WTC11 (cell line): ENCODE measurements around the gene CTTNBP2NL. TPM values are rescaled to one million over a fixed set of nuclear protein-coding genes. Genes with fewer than 3 reads are reported as not detected.

ENCODE experiments used
- ATAC-seq: fragments of 200-7000 bp; cut with Tn5 transposase; 2 replicates; pipeline ENCODE4 v1.10.0; 2021; ENCODE audit warnings: mild to moderate bottlenecking, moderate library complexity
- CTCF ChIA-PET: fragments of 300-600 bp; sonication (Branson Sonifier 250); formaldehyde crosslinking; loops from one replicate; lab custom pipeline; 2021; ENCODE audit warnings: antibody characterized with exemption; lab: Charles Lee
- POLR2A ChIA-PET: fragments of 350-600 bp; sonication (Branson Sonifier 250); formaldehyde crosslinking; loops from one replicate; lab custom pipeline; 2021; ENCODE audit warnings: antibody characterized with exemption; lab: Charles Lee
- DNase-seq: peaks from one replicate; pipeline ENCODE4 v3.0.0; 2021; ENCODE audit warnings: low spot score
- H3K27ac Mint-ChIP-seq: 2 replicates; pipeline ENCODE4 v1.8.0; 2021; ENCODE audit warnings: mixed read lengths
- H3K27me3 Mint-ChIP-seq: 2 replicates; pipeline ENCODE4 v1.8.0; 2021; ENCODE audit warnings: low read depth, mild to moderate bottlenecking, moderate library complexity, mixed read lengths
- H3K36me3 Mint-ChIP-seq: 2 replicates; pipeline ENCODE4 v1.8.0; 2021; ENCODE audit warnings: mixed read lengths
- H3K4me1 Mint-ChIP-seq: 2 replicates; pipeline ENCODE4 v1.8.0; 2022; ENCODE audit warnings: mixed read lengths
- H3K4me3 Mint-ChIP-seq: 2 replicates; pipeline ENCODE4 v1.8.0; 2021; ENCODE audit warnings: mild to moderate bottlenecking, moderate library complexity, mixed read lengths
- H3K9me3 Mint-ChIP-seq: 2 replicates; pipeline ENCODE4 v1.8.0; 2021; ENCODE audit warnings: mixed read lengths
- ELF4 ChIP-seq: sonication (generic); formaldehyde crosslinking; IDR thresholded peaks from 2 replicates; pipeline ENCODE4 v1.8.1; 2022; ENCODE audit warnings: low read depth, mild to moderate bottlenecking, moderate library complexity, missing genetic modification reagents
- FOXJ3 ChIP-seq: sonication (generic); formaldehyde crosslinking; IDR thresholded peaks from 2 replicates; pipeline ENCODE4 v1.9.0; 2021; ENCODE audit warnings: missing genetic modification reagents, mild to moderate bottlenecking, borderline replicate concordance
- GTF2I ChIP-seq: fragments of 250-450 bp; sonication (Bioruptor Pico); conservative IDR thresholded peaks from 2 replicates; pipeline ENCODE4 v1.4.0; 2021; ENCODE audit warnings: mild to moderate bottlenecking
- JUN ChIP-seq: sonication (generic); formaldehyde crosslinking; IDR thresholded peaks from 2 replicates; pipeline ENCODE4 v1.8.0; 2023; ENCODE audit warnings: mild to moderate bottlenecking, missing genetic modification reagents
- MYBL2 ChIP-seq: sonication (generic); formaldehyde crosslinking; IDR thresholded peaks from 2 replicates; pipeline ENCODE4 v1.8.1; 2023; ENCODE audit warnings: mild to moderate bottlenecking, moderate library complexity, missing genetic modification reagents
- NR2C2 ChIP-seq: sonication (generic); formaldehyde crosslinking; IDR thresholded peaks from 2 replicates; pipeline ENCODE4 v1.8.0; 2022; ENCODE audit warnings: mild to moderate bottlenecking, missing genetic modification reagents
- SP1 ChIP-seq: sonication (generic); formaldehyde crosslinking; conservative IDR thresholded peaks from 2 replicates; pipeline ENCODE4 v1.8.1; 2022; ENCODE audit warnings: missing genetic modification reagents
- TCF7 ChIP-seq: sonication (generic); formaldehyde crosslinking; IDR thresholded peaks from 2 replicates; pipeline ENCODE4 v1.8.0; 2022; ENCODE audit warnings: mild to moderate bottlenecking, low read depth, missing genetic modification reagents, moderate library complexity
- ZBTB21 ChIP-seq: sonication (generic); formaldehyde crosslinking; IDR thresholded peaks from 2 replicates; pipeline ENCODE4 v1.8.1; 2023; ENCODE audit warnings: mild to moderate bottlenecking, missing genetic modification reagents, borderline replicate concordance
- ZNF232 ChIP-seq: sonication (generic); formaldehyde crosslinking; IDR thresholded peaks from 2 replicates; pipeline ENCODE4 v1.8.0; 2022; ENCODE audit warnings: mild to moderate bottlenecking, missing genetic modification reagents
- ZNF317 ChIP-seq: sonication (generic); formaldehyde crosslinking; IDR thresholded peaks from 2 replicates; pipeline ENCODE4 v1.8.1; 2023; ENCODE audit warnings: low read depth, mild to moderate bottlenecking, moderate library complexity, missing genetic modification reagents, borderline replicate concordance
- ZNF671 ChIP-seq: fragments of 250-450 bp; sonication (Bioruptor Pico); IDR thresholded peaks from 2 replicates; pipeline ENCODE4 v1.8.0; 2021; ENCODE audit warnings: mild to moderate bottlenecking
- total RNA-seq: library from RNA; stranded (reverse); gene quantifications from 3 replicates; pipeline ENCODE4 v1.2.3, GENCODE V29; 2021
- TF ChIP-seq, protein P1 (sequence below): fragments of 250-450 bp; sonication (Bioruptor Pico); IDR thresholded peaks from 2 replicates; pipeline ENCODE4 v1.9.0; 2021; ENCODE audit warnings: moderate library complexity, mild to moderate bottlenecking, inconsistent platforms, borderline replicate concordance
- TF ChIP-seq, protein P2 (sequence below): sonication (generic); formaldehyde crosslinking; IDR thresholded peaks from 2 replicates; pipeline ENCODE4 v1.8.1; 2022; ENCODE audit warnings: low read depth, missing genetic modification reagents, borderline replicate concordance
- TF ChIP-seq, protein P3 (sequence below): sonication (generic); formaldehyde crosslinking; IDR thresholded peaks from 2 replicates; pipeline ENCODE4 v1.8.0; 2022; ENCODE audit warnings: mild to moderate bottlenecking, missing genetic modification reagents
- TF ChIP-seq, protein P4 (sequence below): fragments of 250-450 bp; sonication (Bioruptor Pico); IDR thresholded peaks from 2 replicates; pipeline ENCODE4 v1.9.0; 2021; ENCODE audit warnings: mild to moderate bottlenecking
- TF ChIP-seq, protein P5 (sequence below): sonication (generic); formaldehyde crosslinking; IDR thresholded peaks from 2 replicates; pipeline ENCODE4 v1.8.1; 2022; ENCODE audit warnings: mild to moderate bottlenecking, missing genetic modification reagents, moderate library complexity, borderline replicate concordance
- TF ChIP-seq, protein P6 (sequence below): sonication (generic); formaldehyde crosslinking; conservative IDR thresholded peaks from 2 replicates; pipeline ENCODE4 v1.8.1; 2022; ENCODE audit warnings: mild to moderate bottlenecking, missing genetic modification reagents
- TF ChIP-seq, protein P7 (sequence below): sonication (generic); formaldehyde crosslinking; IDR thresholded peaks from 2 replicates; pipeline ENCODE4 v1.8.0; 2023; ENCODE audit warnings: missing genetic modification reagents, mild to moderate bottlenecking, borderline replicate concordance

CTTNBP2NL gene
- total RNA-seq, 1 experiment from 2014 or later, result 32.8 TPM

DNA sequence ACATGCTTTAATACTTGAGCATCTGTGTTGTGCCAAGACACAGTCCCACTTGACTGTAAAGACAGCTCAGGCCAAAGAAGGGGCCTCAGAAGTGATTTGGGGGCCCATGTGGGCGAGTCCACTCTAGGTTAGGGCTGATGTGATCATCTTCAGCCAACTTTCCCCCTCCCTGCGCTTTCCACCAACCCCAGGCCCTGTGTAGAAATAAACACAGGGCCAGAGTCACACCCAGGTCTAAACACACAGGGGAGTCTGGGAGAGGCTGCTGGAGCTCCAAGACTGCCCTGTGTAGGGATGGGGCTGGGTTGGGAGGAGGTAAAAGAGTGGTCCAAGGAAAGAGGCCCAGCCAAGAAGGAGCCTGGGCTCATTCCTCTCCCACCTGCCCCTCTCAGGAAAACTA, 110.3 kb downstream of the CTTNBP2NL start:
- ChIA-PET POLR2A (no interaction called here), CTCF (no interaction called here)
- no peak for DNase-seq
- TF ChIP-seq MYBL2 (CRISPR knock-in tag) (no peak), ZBTB21 (CRISPR knock-in tag) (no peak)
- TF ChIP-seq, protein P1, sequence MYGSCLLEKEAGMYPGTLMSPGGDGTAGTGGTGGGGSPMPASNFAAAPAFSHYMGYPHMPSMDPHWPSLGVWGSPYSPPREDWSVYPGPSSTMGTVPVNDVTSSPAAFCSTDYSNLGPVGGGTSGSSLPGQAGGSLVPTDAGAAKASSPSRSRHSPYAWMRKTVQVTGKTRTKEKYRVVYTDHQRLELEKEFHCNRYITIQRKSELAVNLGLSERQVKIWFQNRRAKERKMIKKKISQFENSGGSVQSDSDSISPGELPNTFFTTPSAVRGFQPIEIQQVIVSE, result no peak
- Mint-ChIP-seq H3K36me3 (no peaks in the 10 kb centered on the region), H3K4me3 (no peak overlapping the region), H3K27me3 (peaks cover 95% of the 10 kb centered on the region), H3K4me1 (peaks cover 26% of the 10 kb centered on the region), H3K27ac (no peak overlapping the region), H3K9me3 (no peaks in the 10 kb centered on the region)
- no peak for ATAC-seq

DNA sequence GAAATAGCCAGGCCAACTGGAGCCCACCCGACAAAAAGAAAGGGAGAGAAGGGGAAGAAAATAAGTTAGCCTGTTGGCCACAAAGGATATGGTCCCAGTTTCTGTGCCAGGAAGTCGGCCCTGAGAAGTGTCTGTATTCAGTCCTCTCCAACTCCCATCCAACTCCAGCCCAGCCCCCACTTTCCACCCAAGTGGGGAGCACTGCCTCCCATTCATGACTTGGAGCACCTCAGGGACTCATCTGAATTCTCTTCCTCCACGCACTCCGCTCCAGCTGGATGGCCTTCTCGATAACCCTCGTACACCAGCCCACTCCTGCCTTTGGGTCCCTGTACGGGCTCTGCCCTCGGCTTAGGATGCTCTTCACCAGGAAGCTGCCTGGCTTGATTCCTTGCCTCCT, 110.7 kb downstream of the CTTNBP2NL start:
- H3K9me3 Mint-ChIP-seq, result no peaks in the 10 kb centered on the region
- peaks cover 23% of the 10 kb centered on the region for H3K4me1 Mint-ChIP-seq
- ChIA-PET CTCF (interaction anchor here (0.5 kb wide), 1 partner anchor 116 kb away, joined by 3 read pairs; no protein-coding TSS in a partner anchor), POLR2A (no interaction called here)
- peak overlapping the region; percentile 83; the same call in 1 of the 2 replicates for H3K4me3 Mint-ChIP-seq
- ATAC-seq (no peak), DNase-seq (no peak)
- no peak overlapping the region for H3K27ac Mint-ChIP-seq
- no peaks in the 10 kb centered on the region for H3K36me3 Mint-ChIP-seq
- peaks cover 95% of the 10 kb centered on the region for H3K27me3 Mint-ChIP-seq
- TF ChIP-seq SP1 (CRISPR knock-in tag) (no peak), GTF2I (CRISPR knock-in tag) (no peak), JUN (no peak), TCF7 (no peak), ELF4 (CRISPR knock-in tag) (no peak), FOXJ3 (CRISPR knock-in tag) (no peak), ZNF317 (CRISPR knock-in tag) (no peak), ZNF232 (CRISPR knock-in tag) (no peak), NR2C2 (CRISPR knock-in tag) (no peak), ZNF671 (CRISPR knock-in tag) (no peak)
- TF ChIP-seq, protein P2, sequence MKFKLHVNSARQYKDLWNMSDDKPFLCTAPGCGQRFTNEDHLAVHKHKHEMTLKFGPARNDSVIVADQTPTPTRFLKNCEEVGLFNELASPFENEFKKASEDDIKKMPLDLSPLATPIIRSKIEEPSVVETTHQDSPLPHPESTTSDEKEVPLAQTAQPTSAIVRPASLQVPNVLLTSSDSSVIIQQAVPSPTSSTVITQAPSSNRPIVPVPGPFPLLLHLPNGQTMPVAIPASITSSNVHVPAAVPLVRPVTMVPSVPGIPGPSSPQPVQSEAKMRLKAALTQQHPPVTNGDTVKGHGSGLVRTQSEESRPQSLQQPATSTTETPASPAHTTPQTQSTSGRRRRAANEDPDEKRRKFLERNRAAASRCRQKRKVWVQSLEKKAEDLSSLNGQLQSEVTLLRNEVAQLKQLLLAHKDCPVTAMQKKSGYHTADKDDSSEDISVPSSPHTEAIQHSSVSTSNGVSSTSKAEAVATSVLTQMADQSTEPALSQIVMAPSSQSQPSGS, result no peak
- TF ChIP-seq, protein P3, sequence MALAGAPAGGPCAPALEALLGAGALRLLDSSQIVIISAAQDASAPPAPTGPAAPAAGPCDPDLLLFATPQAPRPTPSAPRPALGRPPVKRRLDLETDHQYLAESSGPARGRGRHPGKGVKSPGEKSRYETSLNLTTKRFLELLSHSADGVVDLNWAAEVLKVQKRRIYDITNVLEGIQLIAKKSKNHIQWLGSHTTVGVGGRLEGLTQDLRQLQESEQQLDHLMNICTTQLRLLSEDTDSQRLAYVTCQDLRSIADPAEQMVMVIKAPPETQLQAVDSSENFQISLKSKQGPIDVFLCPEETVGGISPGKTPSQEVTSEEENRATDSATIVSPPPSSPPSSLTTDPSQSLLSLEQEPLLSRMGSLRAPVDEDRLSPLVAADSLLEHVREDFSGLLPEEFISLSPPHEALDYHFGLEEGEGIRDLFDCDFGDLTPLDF (CRISPR knock-in tag), result no peak
- TF ChIP-seq, protein P4, sequence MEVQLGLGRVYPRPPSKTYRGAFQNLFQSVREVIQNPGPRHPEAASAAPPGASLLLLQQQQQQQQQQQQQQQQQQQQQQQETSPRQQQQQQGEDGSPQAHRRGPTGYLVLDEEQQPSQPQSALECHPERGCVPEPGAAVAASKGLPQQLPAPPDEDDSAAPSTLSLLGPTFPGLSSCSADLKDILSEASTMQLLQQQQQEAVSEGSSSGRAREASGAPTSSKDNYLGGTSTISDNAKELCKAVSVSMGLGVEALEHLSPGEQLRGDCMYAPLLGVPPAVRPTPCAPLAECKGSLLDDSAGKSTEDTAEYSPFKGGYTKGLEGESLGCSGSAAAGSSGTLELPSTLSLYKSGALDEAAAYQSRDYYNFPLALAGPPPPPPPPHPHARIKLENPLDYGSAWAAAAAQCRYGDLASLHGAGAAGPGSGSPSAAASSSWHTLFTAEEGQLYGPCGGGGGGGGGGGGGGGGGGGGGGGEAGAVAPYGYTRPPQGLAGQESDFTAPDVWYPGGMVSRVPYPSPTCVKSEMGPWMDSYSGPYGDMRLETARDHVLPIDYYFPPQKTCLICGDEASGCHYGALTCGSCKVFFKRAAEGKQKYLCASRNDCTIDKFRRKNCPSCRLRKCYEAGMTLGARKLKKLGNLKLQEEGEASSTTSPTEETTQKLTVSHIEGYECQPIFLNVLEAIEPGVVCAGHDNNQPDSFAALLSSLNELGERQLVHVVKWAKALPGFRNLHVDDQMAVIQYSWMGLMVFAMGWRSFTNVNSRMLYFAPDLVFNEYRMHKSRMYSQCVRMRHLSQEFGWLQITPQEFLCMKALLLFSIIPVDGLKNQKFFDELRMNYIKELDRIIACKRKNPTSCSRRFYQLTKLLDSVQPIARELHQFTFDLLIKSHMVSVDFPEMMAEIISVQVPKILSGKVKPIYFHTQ (CRISPR knock-in tag), result no peak
- TF ChIP-seq, protein P5, sequence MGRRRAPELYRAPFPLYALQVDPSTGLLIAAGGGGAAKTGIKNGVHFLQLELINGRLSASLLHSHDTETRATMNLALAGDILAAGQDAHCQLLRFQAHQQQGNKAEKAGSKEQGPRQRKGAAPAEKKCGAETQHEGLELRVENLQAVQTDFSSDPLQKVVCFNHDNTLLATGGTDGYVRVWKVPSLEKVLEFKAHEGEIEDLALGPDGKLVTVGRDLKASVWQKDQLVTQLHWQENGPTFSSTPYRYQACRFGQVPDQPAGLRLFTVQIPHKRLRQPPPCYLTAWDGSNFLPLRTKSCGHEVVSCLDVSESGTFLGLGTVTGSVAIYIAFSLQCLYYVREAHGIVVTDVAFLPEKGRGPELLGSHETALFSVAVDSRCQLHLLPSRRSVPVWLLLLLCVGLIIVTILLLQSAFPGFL, result no peak
- TF ChIP-seq, protein P6, sequence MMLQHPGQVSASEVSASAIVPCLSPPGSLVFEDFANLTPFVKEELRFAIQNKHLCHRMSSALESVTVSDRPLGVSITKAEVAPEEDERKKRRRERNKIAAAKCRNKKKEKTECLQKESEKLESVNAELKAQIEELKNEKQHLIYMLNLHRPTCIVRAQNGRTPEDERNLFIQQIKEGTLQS (CRISPR knock-in tag), result no peak
- TF ChIP-seq, protein P7, sequence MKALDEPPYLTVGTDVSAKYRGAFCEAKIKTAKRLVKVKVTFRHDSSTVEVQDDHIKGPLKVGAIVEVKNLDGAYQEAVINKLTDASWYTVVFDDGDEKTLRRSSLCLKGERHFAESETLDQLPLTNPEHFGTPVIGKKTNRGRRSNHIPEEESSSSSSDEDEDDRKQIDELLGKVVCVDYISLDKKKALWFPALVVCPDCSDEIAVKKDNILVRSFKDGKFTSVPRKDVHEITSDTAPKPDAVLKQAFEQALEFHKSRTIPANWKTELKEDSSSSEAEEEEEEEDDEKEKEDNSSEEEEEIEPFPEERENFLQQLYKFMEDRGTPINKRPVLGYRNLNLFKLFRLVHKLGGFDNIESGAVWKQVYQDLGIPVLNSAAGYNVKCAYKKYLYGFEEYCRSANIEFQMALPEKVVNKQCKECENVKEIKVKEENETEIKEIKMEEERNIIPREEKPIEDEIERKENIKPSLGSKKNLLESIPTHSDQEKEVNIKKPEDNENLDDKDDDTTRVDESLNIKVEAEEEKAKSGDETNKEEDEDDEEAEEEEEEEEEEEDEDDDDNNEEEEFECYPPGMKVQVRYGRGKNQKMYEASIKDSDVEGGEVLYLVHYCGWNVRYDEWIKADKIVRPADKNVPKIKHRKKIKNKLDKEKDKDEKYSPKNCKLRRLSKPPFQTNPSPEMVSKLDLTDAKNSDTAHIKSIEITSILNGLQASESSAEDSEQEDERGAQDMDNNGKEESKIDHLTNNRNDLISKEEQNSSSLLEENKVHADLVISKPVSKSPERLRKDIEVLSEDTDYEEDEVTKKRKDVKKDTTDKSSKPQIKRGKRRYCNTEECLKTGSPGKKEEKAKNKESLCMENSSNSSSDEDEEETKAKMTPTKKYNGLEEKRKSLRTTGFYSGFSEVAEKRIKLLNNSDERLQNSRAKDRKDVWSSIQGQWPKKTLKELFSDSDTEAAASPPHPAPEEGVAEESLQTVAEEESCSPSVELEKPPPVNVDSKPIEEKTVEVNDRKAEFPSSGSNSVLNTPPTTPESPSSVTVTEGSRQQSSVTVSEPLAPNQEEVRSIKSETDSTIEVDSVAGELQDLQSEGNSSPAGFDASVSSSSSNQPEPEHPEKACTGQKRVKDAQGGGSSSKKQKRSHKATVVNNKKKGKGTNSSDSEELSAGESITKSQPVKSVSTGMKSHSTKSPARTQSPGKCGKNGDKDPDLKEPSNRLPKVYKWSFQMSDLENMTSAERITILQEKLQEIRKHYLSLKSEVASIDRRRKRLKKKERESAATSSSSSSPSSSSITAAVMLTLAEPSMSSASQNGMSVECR, result no peak
